Stimulated activated CD8-positive, alpha-beta memory T cell treated with anti-CD3 and anti-CD28 coated beads, Interleukin-7, amount 100 ng/mL, for 48 hours (primary cell): ENCODE results near the gene ANXA6.
"Not testable (repeated sequence)": the region's sequence is repeated elsewhere in the genome, so short reads cannot be mapped to it uniquely, and the experiment has no call there.

ENCODE experiments used
- DNase-seq, 2 donors: peaks; one replicate each; pipeline ENCODE4 v3.0.0-alpha.2; 2020; ENCODE audit warnings: low read depth in 1 of 2; ENCODE audit errors: extremely low read depth in 1 of 2

The ANXA6 gene

DNA sequence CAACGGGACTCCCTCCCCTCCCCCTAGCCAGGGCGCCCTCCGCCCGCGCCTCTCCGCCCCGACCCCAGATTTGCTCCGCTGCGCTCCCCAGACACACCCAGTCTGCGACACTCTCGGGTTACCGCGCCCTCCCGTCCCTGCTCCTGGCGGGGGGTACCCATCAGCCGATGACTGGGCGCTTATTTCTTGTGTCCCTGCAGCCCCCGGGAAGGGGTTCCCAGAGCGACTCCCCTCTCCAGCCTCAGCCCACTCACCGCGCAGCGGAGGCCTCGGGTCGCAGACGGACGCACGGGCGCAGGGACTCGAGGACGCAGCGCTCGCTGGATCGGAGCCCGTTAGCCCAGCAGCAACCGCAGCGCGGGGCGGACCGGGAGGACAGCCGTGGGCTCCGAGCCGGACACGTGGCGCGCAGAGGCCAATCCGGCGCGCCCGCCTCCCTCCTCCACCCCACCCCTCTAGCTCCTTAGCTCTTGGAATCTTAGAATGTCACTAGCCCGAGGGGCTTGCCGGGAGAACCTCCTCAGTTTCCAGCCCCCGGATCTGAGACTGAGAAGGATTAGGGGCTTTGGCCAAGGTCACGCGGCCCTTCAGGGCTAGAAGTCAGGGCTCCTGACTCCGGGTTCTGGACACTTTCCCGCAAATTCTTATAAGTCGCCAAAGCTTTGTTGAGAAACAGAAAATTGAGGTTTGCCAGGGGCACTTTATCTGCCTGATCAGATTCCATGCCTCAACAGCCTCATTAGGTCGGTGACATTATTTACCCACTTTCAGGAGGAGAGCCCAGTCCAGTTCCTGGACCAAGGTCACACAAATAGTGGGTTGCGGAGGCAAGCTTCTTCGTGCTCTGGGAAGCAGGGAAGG, at the start of gene ANXA6:
TSS of gene ANXA6 (minus strand) at position 354 of the 861 bp plus-strand sequence. CDS start 9,878 bp downstream, outside the sequence.
- peak in 1 of 2 donors; percentile 55 for DNase-seq

DNA sequence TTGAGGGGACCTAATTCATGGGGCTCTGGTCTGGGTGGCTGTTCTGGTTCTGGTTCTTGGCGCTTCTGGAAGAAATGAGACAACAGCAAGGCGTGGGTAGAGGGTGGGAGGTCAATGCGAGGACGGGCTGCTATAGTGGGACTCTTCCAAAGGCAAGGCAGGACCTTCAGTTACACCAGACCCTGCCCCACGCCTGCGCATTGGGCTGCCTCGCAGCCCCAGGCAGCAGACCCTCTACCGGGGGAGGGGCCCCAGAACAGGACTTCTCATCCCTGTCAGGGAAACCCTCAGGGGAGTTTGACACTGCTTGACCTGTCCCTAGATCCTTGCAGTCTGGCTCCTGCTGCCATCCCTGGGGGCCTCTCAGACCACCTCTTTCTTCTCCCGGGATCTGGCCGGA, 47.8 kb upstream of the ANXA6 start:
- no peak for DNase-seq

DNA sequence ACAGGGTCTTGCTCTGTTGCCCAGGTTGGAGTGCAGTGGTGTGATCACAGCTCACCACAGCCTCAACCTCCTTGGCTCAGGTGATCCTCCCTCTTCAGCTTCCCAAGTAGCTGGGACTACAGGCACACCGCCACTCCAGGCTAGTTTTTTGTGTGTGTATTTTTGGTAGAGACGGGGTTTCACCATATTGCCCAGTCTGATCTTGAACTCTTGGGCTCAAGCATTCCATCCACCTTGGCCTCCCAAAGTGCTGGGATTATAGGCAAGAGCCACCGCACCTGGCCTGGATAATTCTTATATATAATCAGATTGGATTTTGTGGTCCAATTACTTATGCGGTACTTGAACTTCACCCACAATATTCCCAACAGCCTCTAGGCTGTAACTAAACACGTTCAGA, 46.5 kb upstream of the ANXA6 start:
- DNase-seq: no peak

DNA sequence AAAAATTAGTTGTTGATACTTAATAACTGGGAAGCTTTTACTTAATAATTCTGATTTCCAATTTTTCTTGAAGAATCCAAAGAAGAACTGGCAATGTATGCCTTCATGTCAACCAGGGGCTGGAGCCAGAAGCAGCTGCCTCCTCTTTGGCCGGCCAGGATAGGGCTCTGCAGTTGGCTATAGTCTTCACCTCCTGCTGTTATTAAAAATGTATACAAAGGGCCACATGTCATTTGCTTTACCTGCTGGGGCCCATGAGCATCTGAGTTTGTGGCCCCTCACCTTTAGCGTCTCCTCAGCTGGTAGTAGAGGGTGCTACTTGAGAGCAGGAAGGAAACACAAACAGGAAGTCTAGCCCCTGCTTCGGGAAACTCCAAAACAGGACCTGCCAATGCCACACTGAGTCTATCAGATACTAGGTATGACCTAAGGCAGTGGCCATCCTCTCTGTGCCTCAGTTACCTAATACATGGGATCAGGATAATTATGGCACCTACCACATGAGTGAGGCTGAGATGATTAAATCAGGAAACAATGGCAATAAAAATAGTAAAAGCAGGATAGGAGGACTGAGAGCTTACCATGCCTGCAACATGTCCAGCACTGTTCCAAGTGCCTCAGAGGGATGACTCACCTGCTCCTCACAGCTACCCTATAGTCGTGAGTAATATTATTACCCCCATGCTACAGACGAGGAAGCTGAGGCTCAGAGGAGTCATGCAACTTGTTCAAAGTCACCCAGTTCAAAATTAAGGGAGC, 45.0 kb upstream of the ANXA6 start:
- peak in 1 of 2 donors; percentile 46 for DNase-seq

DNA sequence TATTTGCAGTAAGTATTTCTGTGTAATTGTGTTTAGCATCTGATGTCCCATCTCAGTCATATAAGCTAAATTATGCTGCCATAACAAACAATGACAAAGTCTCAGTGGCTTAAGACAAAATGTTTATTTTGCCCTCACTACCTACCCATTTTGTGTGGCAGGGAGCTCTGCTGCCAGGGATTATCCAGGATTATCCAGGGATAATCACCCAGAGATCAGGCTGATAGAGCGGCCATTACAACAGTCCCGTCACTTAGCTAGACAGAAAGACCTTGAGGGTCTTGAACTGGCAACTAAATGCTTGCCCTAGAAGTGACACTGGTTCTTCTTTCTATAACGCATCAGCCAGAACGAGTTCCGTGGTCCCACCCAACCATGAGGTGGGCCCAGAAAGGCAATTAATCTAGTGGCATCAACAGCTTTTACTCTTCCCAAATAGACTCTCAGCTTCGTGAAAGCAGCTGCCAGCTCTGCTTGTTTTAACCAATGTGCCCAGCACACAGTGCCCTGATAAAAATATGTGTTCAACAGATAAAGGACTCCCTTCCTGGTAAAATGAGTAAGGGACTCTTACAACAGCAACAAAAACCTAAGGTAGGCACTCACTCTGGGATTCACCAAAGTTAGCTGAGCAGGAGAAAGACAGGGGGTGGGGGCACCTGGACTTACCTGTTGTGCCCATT, 43.5 kb upstream of the ANXA6 start:
- DNase-seq: no peak

DNA sequence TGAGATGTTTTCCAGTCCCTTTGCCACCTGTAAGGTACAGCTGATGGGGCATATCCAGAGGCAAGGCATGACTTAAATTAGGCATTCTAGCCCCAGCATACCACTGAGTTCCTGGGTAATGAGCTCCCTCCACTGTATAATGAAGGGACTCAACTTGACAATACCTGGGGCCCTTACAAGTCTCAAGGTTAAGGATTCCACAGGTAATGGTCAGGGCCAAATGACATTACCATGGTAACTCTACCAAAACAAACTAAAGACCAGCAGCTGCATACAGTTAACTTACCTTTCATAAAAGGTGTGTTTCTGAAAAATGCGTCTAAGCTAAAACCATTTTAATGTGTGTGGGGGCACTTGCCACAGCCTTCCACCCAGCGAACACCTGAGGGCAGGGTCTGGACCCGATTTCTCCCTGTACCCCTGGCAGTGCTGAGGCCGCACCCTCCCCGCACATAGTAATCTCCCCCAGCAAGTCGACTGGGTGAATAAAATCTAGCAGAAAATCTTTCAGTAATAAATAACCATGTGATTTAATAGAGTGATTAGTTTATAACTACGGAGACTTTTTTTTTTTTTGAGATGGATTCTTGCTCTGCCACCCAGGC, 42.1 kb upstream of the ANXA6 start:
- no peak for DNase-seq

DNA sequence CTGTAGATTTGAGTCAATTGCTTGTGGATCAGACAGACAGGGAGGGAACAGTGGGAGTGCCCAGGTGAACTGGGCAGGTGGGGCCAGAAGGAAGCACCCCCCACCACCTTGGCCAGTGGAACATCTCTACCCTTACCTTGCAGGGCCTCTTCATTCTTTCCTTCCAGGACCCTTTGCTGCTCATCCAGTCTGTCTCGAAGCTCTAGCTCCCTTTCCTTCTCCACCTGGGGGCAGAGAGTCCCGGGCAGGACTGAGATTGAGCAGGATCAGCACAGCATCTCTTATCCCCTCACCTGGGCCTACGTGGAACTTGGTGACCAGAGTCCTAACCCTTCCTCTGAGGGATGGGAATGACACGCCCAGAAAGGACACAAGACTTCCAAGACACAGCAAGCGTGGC, 41.3 kb upstream of the ANXA6 start:
- DNase-seq: no peak

DNA sequence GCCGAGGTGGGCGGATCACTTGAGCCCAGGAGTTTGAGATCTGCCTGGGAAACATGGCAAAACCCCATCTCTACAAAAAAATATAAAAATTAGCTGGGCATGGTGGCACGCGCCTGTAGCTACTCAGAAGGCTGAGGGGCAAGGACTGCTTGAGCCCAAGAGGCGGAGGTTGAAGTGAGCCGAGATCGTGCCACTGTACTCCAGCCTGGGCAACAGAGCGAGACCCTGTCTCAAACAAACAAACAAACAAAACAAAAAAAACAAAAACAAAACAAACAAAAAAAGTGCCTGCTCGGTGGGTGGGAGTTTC, 39.7 kb upstream of the ANXA6 start:
- not testable (repeated sequence) for DNase-seq

DNA sequence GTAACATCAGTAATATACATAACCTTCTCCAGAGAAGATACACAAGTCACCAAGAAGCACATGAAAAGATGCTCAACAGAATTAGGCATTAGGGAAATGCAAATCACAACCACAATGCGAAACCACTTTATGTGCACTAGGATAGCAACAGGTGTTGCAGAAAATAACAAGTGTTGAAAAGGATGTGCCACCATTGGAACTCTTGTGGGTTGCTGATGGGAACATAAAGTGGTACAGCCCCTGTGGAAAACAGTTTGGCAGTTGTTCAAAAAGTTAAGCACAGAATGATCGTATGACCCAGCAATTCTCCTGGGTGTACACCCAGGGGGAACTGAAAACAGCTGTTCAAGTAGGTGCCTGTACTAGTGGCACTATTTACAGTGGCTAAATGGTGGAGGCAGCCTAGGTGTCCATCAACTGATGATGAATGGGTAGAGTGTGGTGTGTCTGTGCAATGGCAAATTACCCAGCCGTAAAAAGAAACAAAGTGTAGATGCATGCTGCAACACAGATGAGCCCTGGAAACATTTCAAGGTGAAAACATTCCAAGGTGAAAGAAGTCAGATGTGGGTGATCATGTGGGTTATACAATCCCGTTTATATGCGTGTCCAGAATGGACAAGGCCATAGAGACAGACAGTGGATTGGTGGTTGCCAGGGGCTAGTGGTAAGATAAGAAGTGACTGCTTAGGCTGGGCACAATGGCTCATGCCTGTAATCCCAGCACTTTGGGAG, 39.1 kb upstream of the ANXA6 start:
- no peak for DNase-seq

DNA sequence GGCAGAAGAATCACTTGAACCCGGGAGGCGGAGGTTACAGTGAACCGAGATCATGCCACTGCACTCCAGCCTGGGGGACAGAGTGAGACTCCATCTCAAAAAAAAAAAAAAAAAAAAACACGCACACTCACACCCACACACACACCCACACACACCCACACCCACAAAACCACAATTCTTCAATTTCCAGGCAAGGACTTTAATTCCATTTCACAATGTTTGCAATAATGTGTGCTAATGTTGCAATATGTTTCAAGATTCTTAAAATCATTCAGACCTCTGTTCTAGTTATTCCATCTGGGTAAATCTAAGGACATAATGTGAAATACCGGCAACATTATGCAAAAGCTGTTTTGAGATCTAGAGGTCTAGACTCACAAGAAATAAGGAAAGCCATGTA, 38.0 kb upstream of the ANXA6 start:
- no peak for DNase-seq

DNA sequence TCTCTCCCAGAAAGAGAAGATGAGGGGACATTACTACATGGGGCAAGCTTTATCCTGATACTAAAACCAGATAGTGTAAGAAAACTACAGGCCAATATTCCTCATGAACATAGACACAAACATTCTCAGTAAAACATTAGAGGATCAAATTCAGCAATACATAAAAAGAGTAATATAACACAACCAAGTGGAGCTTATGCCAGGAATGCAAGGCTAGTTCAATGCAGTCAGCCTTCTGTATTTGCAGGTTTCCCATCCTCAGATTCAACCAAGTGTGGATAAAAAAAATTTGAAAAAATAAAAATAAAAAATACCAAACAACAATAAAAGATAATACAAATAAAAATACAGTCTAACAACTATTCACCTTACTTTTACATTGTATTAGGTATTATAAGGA, 35.0 kb upstream of the ANXA6 start:
- no peak for DNase-seq

DNA sequence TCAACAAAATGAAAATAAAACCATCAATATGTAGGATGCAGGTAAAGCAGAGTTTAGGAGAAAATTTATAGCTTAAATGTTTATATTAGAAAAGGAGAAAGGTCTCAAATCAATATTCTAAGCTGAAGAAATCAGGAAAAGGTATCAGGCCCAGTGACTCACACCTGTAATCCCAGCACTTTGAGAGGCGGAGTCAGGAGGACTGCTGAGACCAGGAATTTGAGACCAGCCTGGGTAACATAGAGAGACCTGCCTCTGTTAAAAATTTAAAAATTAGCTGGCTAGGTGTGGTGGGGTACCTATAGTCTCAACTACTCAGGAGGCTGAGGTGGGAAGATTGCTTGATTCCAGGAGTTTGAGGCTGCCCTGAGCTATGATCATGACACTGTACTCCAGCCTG, 34.1 kb upstream of the ANXA6 start:
- no peak for DNase-seq

DNA sequence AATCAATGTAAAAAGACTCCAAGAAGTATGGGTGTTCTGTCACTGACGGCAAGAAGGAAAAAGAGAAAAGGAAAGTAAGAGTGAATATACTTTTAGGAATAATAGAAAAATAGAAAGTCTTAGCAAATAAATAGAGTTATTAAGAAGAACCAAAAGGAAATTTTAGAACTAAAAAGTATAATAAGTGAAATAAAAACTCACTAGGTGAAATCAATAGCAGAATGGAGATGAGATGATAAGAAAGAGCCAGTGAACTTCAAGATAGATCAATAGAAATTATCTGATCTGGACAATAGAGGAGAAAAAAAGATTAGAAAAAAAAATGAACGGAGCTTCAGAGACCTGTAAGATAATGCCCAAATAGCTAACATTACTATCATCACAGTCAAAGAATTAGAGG, 31.6 kb upstream of the ANXA6 start:
- no peak for DNase-seq

DNA sequence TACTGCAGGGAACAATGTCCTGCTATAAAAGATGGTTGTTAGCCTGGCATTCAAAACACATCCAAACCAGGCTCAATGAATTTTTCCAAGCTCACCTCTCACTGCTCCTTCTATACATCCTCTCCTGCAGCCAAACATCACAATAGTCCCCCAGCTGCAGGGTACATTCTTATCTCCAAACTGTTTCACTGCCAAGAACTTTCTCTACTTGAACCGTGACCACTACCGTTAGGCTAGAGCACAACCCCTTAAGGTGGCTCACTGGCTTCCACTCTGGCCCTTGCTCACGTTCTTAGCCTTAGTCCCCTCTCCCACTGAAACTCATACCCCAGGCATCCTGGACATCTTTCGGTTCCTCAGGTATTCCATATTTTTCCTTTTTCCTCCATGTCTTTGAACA, 29.0 kb upstream of the ANXA6 start:
- no peak for DNase-seq

DNA sequence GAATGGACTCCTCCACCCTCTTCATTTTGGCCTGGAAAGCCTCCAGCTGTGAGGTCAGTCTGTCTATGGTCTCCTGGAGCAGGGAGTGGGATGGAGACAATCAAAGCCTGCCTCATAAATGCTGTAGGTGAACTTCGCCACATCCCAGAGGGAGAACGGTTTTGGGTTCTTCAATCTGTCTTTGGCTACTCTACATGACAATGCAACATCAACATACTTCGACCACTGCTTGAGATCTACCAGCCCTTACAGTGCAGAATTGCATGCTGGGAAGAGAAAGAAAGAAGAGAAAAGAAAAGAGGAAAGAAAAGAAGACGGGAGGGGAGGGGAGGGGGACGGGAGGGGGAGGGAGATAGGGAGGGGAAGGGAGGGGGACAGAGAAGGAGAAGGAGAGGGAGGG, 28.5 kb upstream of the ANXA6 start:
- DNase-seq: no peak

DNA sequence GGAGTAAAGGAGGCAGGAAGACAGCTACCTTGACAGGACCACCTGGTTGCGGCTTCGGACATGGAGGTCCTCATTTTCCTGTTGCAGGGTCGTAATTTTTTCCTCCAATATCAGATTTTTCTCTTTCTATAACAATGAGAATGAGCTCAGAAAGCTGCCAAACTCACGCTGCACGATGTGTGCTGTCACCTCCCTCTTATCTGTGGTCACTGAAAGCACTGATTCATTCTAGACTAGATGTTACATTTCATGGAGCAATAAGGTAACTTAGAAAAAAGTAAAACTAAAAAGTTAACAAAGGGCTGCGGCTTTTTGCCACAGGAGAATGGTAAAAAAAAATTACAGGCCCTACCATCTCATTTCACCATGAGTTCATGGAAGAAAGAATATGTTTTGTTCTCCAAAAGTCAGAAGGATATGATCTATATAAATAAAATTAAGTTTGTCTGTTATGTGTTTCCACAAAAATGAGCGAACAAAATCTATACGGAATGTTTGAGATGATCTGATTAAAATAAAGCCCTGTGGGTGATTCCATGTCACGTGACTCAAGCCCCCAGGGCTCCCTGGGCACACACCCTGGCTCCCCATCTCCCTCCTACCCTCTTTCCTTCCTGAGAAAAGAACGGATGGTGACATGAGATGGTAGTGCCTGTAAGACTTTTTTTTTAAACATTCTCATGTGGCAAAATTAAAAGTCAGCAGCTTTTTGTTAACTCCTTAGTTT, 26.9 kb upstream of the ANXA6 start:
- no peak for DNase-seq

DNA sequence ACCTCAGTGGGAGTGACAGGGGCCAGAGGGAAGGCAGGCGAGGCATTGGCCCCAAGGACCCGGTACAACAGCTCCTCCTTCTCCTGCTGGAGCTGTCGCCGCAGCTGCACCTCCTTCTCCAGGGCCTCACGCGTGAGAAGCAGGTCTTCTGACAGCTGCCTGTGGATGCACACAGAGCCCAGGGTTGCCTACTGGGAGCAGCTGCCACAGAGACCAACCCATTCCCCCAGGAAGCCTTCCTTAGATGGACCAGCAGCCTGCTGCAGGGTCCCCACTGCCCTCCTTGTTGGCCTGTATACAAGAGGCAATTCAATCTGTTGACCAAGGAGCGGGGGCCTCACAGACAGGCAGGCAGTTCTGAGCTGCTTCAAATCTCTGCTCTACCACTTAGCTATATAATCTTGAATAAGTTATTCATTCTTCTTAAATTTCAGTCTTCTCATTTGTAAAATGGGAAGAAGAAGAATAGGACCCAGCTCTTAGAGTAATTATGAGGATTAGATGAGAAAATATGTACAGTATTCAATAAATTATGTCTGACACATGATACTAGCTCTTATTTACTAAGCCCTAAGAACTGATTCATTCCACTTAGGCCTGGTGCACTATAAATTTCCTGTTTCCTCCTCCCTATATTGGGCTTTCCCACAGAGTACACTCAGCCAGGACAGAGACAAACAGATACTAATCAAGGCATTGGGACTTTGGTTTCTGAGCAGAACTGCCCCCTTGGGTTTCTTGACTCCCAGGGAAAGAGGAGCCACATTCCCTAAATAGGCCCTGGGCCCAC, 26.1 kb upstream of the ANXA6 start:
- no peak for DNase-seq

DNA sequence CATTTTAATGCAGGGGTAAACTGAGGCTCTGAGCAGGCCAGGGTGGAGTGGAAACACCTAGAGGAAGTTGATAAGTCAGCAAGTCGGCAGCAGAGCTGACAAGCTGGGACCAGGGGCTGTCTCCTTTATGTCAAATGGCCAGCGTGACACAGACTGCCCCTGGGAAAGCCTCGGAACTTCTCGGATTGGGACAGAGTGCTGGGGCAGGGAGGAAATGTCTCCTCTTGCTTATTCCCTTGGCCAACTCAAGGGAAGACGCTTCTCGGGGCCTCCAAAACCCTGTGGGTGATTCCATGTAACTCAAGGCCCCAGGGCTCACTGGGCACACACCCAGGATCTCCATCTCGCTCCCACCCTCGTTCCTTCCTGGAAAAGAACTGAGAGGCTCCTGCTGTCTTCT, 25.4 kb upstream of the ANXA6 start:
- no peak for DNase-seq

DNA sequence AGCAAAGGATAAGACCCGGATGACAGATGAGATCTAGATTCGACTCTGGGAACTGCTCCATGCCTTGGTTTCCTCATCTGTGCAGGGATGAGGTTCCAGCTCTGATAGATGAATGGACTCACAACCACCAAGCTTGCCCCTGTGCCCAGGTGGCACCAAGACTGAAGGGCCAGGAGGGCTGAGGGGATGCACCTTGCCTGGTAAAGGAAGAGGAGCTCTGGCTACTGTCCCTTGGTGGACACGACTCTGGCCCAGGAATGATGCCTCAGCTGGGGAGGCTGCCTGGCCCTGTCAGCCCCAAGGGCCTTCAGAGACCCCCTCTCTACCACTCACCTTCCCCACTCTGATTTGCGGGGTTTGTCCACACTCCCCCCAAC, 24.9 kb upstream of the ANXA6 start:
- no peak for DNase-seq
